IPS-11a (cell line): Measurements from ENCODE around the gene EXOG.

ENCODE experiments used
- H3K4me3 ChIP-seq: one replicate; pipeline ENCODE4 v1.5.1; 2013; ENCODE audit warnings: low read depth, low read length, control low read depth

EXOG gene

DNA sequence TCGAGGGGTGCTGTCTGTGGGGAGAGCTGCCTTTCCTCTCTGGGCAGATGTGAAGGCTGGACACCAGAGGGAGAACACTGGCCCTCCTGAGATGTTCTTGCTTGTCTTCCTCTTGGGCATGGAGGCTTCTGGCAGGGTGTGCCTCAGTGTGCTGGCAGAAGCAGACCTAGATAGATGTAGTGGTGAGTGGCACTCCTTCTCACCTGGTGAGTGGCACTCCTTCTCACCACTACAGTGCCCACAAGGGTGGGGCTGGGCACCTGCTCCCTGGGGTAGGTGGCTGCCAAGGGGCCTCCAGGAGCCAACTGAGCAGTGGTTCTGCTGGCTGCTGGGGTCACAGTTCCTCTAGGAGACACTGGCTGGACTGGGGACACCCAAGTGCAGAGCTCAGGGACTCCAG lies 23.8 kb upstream of the EXOG start:
- no peak overlapping the region for H3K4me3 ChIP-seq

DNA sequence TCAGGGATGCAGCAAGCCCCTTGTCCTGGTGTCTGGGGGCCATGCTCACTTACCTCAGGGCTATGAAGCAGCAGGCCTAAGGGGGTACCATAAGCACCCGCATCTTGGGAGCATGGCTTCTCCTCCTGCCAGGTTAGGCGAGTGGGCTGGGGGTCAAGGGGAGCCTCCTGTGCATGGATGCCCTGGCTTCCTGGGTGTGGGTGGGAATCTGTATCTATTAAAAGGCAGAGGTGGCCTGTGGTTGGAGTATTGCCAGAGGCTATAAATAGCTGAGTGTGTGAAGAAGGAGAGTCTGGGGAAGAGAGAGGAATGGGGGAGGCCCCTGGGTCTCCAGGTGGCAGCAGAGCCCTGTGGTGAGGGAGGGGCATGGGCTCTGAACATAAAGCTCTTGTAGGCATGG lies 22.9 kb upstream of the EXOG start:
- H3K4me3 ChIP-seq = no peak overlapping the region

DNA sequence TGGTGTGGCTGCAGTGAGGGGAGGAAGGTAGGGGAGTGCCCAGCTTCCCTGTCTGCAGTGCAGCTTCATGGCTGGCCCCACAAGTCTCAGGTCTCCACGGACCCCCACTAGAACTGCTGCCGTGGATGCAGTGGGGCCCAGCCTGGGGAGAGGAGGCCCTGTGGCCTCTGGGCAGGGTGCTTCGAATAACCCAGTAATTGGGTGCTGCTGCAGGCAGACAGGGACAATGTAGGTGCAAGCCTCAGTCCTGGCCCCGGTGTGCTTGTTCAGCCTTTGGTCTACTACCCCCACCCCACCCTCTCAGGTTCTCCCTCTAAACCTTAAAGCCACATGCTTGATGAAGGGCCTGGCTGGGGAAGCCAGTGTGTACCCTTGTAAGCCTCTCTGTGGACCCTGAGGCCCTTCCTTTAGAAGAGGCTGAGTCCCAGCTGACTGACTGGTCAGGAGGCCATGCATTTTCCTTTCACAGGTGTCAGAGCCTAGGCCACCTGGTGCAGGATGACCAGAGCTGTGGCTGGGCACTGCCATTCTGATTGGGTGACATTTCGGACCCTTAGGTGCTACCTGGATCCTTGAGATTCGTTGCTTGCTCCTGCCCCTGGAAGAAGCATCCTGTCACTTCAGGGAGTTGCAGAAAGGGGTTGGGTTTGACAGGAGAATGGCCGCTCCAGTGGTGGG lies 21.1 kb upstream of the EXOG start:
- H3K4me3 ChIP-seq = no peak overlapping the region

DNA sequence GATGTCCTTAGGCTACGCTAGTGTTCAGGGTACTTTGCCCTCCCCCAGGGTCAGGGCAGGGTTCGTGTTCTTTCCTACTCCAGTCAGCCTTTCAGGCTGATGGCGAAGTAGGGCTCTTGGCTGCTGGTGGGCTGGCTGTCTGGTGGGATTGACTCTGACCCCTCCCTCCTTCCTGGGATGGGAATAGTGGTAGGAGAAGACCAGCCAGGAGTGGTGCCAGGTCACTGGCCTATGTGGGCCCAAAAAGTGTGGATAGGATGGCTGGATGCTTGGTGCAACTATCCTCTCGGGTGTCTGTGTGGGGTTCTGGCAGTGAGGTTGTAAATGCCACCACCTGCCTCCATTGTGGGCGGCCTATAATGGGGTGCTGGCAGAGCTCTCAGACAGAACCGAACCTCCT lies 20.4 kb upstream of the EXOG start:
- no peak overlapping the region for H3K4me3 ChIP-seq

DNA sequence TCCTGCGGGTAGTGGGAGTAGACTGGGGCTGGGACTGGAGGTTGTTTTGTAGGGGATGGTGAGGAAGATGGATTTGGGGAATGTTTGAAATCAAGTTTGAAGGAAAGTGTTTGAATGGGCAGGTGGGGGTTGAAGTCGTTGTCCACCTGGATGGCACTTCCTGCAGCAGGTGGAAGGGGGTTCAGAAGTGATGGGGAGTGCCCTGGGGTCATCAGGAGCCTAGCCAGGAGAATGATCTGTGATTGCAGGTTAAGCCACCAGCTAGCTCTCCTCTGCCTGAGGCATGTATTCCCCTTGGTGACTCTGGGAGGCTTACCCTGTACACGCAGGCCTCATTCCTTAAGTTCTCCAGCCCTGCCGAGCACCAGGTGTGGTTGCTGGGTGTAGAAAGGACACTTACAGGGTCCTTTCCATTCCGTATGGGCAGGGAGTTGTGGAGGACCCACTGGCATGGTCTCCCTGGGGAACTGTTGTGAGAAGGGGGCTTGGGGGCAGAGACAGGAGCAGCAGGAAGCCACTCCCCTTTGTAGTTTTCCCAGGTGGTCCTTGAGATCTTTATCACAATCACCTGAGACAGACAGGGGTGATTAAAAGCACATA lies 19.9 kb upstream of the EXOG start:
- no peak overlapping the region for H3K4me3 ChIP-seq

DNA sequence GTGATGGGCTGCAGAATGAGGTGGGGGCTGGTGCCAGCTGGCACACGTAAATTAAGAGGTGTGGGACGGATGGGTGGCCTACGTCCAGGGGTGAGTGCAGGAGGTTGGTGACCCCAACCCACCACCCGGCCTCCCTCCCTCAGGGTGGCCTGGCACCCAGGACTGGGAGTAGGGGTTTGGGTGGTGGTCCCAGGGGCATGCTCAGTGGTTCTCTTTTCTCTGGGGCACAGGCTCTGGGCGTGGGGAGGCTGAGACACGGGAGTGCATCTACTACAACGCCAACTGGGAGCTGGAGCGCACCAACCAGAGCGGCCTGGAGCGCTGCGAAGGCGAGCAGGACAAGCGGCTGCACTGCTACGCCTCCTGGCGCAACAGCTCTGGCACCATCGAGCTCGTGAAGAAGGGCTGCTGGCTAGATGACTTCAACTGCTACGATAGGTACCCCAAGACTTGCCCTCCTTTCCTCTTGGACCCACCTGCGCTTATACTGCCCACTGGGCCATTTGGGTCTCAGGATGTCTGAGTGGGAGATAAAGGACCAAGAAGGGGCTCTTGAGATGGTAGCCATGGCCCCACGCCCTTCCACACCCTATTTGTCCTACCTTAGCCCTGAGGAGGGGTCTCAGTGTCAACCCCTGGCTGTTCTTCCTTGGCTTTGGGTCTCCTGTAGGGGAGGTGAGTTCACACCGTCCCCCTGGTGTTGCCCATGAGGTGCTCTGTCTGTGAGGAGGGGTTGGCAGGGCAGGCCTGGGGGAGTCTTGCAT lies 18.9 kb upstream of the EXOG start:
- H3K4me3 ChIP-seq = no peak overlapping the region

DNA sequence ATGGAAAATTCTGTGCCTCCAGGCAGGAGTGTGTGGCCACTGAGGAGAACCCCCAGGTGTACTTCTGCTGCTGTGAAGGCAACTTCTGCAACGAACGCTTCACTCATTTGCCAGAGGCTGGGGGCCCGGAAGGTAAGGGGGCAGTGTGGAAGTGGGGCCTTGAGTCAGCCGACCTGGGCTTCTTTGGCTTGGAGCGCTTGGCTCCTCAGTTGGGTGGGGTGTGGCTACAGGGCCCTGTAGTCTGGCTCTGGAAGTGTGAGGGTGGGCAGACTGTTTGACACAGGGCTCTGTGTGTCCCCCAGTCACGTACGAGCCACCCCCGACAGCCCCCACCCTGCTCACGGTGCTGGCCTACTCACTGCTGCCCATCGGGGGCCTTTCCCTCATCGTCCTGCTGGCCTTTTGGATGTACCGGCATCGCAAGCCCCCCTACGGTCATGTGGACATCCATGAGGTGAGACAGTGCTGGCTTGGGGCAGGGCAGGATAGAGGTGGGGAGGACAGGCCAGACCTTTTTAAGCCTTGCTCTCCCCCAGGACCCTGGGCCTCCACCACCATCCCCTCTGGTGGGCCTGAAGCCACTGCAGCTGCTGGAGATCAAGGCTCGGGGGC lies 18.2 kb upstream of the EXOG start:
- no peak overlapping the region for H3K4me3 ChIP-seq

DNA sequence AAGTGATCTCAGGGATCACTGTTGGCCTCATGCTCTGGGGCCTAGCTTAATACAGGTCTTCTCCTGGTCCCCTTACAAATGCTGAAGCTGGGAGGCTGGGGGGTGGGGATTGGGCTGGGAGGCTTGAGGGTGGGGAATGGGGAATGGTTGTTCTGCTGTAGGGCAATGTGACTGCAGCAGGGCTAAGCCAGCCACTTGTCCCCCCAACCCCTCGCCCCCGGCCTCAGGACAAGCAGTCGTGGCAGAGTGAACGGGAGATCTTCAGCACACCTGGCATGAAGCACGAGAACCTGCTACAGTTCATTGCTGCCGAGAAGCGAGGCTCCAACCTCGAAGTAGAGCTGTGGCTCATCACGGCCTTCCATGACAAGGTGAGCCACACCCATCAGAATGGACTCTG lies 17.2 kb upstream of the EXOG start:
- H3K4me3 ChIP-seq = no peak overlapping the region

DNA sequence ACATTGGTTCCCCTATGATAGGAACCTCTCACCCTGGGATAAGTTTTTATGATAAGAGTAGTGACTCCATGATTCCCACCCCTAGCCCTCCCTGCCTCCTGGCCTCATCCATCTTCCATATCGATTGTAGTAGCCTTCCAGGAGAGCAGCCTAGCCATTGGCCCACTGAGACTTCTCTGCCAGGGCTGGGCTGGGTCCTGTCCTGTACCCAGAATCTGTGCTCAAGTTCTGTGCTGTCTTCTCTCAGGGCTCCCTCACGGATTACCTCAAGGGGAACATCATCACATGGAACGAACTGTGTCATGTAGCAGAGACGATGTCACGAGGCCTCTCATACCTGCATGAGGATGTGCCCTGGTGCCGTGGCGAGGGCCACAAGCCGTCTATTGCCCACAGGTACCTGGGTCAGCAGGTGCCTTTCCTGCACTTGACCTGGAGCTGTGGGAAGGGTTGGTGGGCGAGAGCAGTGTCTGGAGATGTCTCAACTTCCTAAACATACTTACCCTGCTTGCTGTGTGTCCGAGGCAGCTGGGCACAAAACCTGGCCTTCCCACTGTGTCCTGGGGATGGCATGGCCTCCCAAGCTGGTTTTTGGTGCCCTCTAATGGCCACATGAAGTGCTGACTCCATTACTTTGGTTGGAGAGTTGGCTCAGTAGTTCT lies 16.6 kb upstream of the EXOG start:
- H3K4me3 ChIP-seq = no peak overlapping the region

DNA sequence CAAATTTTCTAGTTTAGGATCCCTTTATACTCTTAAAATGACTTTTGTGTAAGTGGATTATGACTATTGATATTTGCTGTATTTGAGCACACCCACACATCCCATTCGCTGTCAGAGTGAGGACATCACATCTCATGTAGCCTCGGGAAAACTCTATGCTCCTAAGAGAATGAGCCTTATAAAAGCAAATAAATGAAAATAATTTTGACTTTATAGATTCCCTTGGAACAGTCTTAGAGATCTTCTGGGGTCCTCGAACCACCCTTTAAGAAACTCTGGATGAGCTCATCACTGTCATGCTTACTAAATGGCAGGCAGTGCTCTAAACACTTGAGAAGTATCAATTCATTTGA lies 16.1 kb upstream of the EXOG start:
- H3K4me3 ChIP-seq = no peak overlapping the region

DNA sequence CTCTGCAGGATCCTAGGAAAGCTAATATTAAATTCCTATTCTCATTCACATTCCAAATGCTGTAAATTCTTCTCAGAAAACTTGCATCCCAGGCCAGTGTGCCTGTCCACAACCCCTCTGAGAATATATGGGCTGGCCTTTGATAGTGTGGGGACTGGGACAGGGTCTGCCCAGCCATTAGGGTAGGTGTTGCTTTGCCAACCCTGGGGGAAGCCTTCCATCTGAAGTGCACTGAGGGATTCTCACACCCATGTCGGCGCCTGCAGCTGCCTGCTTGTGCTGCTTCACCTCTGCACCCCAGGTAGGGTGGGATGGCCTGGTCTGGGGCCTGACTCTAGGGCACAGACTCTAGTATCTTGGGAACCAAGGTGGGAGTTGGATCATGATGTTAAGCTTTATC lies 15.2 kb upstream of the EXOG start:
- no peak overlapping the region for H3K4me3 ChIP-seq

DNA sequence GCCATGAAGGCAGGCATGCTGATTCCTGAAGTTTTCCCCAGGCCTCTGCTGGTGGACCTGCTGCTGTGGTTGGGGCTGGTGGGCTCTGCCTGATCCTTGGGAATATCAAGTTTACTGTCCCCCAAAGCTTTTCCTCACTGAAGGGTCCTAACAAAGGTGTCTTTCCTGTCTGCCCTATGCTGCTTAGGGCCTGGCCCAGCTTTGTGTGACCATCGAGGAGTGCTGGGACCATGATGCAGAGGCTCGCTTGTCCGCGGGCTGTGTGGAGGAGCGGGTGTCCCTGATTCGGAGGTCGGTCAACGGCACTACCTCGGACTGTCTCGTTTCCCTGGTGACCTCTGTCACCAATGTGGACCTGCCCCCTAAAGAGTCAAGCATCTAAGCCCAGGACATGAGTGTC lies 13.2 kb upstream of the EXOG start:
- no peak overlapping the region for H3K4me3 ChIP-seq

DNA sequence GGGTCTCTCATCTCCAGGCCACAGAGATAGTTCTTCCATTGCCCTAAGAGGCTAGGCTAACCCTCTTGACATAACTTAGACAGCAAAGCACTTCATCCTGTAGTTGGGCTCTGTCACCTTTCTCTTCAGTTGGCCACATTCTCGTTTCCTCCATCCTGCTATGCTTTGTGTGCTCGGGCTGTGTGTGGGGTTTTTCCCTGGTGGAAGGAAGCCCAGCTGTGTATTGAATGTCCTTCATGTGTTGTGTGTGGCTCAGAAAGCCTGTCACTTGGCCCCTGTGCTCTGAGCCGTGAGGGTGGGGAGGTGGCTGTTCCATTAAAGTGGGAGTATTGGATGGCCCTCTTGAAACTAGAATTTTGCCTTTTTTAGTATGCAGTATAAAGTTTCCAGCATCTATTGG lies 8.8 kb upstream of the EXOG start:
- H3K4me3 ChIP-seq = no peak overlapping the region

DNA sequence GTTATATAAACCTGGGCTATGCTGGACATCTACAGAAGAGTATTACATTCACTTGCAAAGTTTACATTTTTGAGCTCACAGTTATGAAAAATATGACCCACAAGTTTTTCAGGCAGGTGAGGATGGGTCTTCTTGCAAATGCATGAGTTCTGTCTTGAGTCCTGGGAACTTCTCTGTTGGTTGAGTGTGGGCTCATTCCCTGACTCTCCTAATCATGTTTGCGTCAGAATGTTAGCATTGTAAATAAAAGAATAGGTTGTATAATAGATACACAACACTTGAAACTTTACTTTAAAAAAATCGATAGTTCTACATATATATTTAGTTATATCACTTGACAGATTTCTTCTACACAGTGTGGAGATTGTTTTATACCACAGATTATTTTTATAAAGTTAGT lies 7.2 kb upstream of the EXOG start:
- H3K4me3 ChIP-seq = no peak overlapping the region

DNA sequence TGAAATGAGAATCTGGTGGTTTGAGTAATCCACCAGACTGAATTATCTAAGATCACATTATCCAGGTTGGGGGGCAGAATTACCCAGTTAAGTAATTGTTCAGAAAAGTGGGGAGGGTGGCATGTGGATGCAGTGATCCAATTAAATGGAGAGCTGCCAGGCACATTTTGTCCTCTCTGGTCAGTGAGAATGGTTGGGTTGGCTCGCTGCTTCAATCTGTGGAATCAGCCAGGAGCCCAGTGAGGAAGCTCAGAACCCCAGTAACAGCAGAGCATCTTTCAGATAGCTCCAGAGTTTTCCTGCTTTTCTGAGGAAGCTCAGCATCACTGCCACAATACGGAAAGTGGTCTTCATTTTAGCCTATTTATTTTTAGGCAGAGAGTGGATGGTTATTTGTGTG lies 6.4 kb upstream of the EXOG start:
- H3K4me3 ChIP-seq = no peak overlapping the region

DNA sequence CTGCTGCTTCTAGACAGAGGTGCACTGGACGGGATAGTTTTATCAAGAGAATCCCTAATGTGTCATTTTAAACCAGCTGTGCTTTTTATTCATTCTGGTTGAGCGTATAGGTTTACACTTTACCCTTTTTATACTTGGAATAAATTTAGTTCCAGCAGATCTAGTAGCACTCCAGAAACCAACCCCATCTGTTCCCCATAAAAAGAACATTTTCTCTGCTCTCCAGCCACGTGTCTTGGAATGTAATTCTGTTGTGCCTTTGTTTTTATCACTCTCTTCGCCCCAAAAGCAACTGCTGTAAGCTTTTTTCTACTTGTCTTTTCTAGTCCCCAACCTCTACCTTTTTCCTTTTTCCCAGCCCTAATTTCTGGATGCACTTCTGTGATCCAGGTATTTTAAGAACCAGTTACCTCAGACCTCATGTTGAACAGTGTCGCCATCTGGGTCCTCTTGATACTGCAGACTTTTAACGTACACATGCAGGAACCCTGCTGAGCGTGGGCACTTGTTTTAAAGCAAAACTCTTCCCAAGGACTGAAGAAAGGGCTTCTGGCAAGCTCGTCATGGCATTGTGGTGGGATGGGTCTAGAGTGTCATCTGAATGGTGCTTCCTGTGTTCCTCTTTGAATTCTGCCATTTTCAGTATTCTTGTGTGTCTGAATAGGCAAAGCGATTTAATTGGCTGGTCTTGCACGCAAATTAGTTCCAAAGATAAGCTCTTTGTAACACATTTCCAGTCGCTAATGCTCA lies 5.7 kb upstream of the EXOG start:
- no peak overlapping the region for H3K4me3 ChIP-seq

DNA sequence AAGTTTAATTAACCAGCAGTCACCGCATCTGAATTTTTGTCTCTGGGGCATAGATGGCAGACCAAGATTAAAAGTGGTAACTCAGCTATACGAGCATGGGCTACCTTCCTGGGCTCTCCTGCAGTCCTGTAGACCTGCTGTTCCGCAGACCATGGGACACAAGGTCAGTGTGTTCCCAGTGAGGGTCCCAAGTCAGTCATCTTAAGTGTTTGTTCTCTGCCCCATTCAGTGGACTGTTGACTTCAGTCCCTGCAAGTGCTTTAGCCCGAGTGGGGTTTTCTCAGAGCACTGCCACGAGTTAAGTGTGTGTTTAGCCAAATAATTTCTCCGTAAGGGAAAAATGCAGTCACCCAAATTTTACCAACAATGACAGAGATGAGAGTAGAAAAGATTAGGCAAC lies 4.9 kb upstream of the EXOG start:
- H3K4me3 ChIP-seq = no peak overlapping the region

DNA sequence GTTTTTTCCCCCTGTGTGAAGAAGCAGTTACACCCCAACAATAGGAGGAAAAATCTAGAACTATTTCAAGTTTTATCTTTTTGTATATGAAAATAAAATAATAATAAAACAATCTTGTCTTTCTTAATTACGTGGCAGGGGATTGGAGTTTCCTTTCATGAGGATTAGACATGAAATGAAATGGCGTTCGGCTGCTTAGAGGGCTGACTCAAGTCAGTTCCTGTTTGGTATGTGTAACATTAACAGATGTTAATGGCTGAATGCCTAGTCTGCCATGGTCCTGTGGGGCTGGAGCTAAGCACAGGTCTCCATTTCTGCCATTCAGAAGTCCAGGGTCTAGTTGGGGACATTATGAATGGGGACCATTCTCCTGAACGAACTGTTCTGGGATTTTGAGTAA lies 3.1 kb upstream of the EXOG start:
- no peak overlapping the region for H3K4me3 ChIP-seq

DNA sequence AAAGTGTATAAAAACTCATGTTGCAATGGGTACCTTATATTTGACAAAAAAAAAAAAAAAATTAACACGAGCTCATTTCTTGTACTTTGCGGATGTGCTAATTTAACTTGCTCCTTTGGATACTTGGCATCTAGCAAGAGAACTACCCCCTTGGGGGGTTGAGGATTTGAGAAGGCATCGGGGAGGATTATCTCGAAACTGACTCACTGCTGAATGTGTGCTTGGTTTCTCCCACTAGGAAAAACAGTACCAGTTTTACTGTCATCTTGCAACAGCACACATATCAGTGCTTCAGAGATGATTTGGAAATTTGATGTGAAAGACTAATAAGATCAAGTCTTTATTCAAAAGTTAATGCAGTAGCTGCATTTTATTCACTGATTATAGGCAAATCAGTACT lies 891 bp downstream of the EXOG start:
- peak overlapping the region; percentile 82 for H3K4me3 ChIP-seq

DNA sequence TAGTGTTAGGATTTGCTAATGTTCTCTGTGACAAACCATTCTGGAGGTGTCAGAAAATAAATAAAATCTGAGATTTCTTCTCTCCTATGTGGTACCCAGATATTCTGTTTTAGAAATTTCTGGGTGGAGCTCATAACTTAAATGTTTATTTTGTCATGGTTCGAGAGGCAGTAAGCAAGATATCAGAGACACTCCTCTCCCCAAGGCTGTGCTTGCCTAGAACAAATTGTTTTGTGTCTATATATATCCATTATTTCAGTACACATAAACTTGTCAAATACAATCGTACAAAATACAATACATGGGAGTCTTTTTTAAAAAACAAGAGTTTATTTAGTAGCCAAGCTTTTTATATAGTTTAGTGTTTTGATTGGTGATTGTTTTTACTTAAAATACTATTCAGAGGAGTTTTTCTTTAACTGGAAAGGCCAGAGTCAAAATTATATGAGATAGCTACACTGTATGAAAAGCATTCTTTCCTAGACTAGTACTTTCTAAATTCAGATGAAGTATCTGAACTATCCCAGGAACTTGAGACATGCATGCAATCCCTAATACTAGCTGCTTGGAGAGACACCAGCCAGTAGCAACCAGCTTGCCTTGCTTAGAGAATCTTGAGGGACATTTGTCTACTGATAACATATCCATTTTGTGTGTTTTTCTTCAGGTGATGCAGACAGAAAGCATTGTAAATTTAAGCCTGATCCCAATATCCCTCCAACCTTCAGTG lies 4.7 kb downstream of the EXOG start:
- H3K4me3 ChIP-seq = no peak overlapping the region
